GM19463 (cell line): ENCODE results near the gene NOS1AP.

Source experiments
- ATAC-seq: cut with Tn5 transposase; IDR thresholded peaks from one replicate; pipeline ENCODE4 v1.9.1; 2021; ENCODE audit warnings: mild to moderate bottlenecking, moderate library complexity; ENCODE audit not compliant: unreplicated experiment

NOS1AP gene

GRCh38 chr1:162240577-162240976 lies 171.1 kb downstream of the NOS1AP start:
- no peak for ATAC-seq

GRCh38 chr1:162242804-162243203 lies 173.3 kb downstream of the NOS1AP start:
- no peak for ATAC-seq

- ATAC-seq: no peak
Measured at GRCh38 chr1:162248854-162249535, 179.5 kb downstream of the NOS1AP start.

- ATAC-seq: no peak
Measured at GRCh38 chr1:162250004-162250730, 180.7 kb downstream of the NOS1AP start.

GRCh38 chr1:162251102-162251501 lies 181.6 kb downstream of the NOS1AP start:
- ATAC-seq: no peak

- no peak for ATAC-seq
Measured at GRCh38 chr1:162252214-162252613, 182.7 kb downstream of the NOS1AP start.

GRCh38 chr1:162253790-162254189 lies 184.3 kb downstream of the NOS1AP start:
- no peak for ATAC-seq

GRCh38 chr1:162256287-162256686 lies 186.8 kb downstream of the NOS1AP start:
- ATAC-seq: no peak

GRCh38 chr1:162258394-162258793 lies 188.9 kb downstream of the NOS1AP start:
- no peak for ATAC-seq

GRCh38 chr1:162259894-162260455 lies 190.5 kb downstream of the NOS1AP start:
- ATAC-seq: no peak

- no peak for ATAC-seq
Measured at GRCh38 chr1:162264108-162264507, 194.6 kb downstream of the NOS1AP start.

GRCh38 chr1:162265983-162266382 lies 196.5 kb downstream of the NOS1AP start:
- no peak for ATAC-seq

- ATAC-seq: no peak
Measured at GRCh38 chr1:162270016-162270770, 200.7 kb downstream of the NOS1AP start.

GRCh38 chr1:162271972-162272371 lies 202.5 kb downstream of the NOS1AP start:
- no peak for ATAC-seq

- no peak for ATAC-seq
Measured at GRCh38 chr1:162272419-162272818, 202.9 kb downstream of the NOS1AP start.

- ATAC-seq: no peak
Measured at GRCh38 chr1:162275622-162276175, 206.2 kb downstream of the NOS1AP start.

- ATAC-seq: no peak
Measured at GRCh38 chr1:162276493-162276892, 207.0 kb downstream of the NOS1AP start.

- no peak for ATAC-seq
Measured at GRCh38 chr1:162279136-162279498, 209.6 kb downstream of the NOS1AP start.

- no peak for ATAC-seq
Measured at GRCh38 chr1:162281426-162281825, 211.9 kb downstream of the NOS1AP start.

GRCh38 chr1:162283657-162284056 lies 214.2 kb downstream of the NOS1AP start:
- ATAC-seq: no peak
